Measurements from ENCODE around the gene CELF5.

GRCh38 chr19:3340340-3340739 is 115.9 kb downstream of the CELF5 start:
- no peak for TF ChIP-seq CTCF (conservative IDR thresholded peaks at IDR 0.05; ENCODE audit: low read length)
- TF ChIP-seq EZH2phosphoT487 (IDR thresholded peaks at IDR 0.05; ENCODE audit: borderline replicate concordance, low read depth, low read length) = no peak

Measured in OCI-LY7 (cell line).